Astrocyte (in vitro differentiated cells and primary cell): ENCODE measurements around the gene STKLD1. TPM values are rescaled to one million over a fixed set of nuclear protein-coding genes. Genes with fewer than 3 reads are reported as not detected.

Source experiments
- DNase-seq: peaks from one replicate; pipeline ENCODE4 v3.0.0-alpha.2; 2010; ENCODE audit warnings: low read depth
- FAIRE-seq: peaks from 2 replicates; lab custom pipeline; 2011; peaks lifted over from hg19 to GRCh38; lab: Jason Lieb, UNC
- H2AFZ ChIP-seq: 2 replicates; pipeline ENCODE4 v1.6.0; 2012; ENCODE audit warnings: low read depth, low read length, inconsistent platforms
- H3K27ac ChIP-seq: 2 replicates; pipeline ENCODE4 v1.5.1; 2011; ENCODE audit warnings: low read depth, low read length, inconsistent platforms
- H3K27me3 ChIP-seq: 2 replicates; pipeline ENCODE4 v1.6.0; 2011; ENCODE audit warnings: low read length, inconsistent platforms; ENCODE audit not compliant: insufficient read depth
- H3K36me3 ChIP-seq: 2 replicates; pipeline ENCODE4 v1.5.1; 2011; ENCODE audit warnings: low read length, inconsistent platforms; ENCODE audit not compliant: insufficient read depth
- H3K4me1 ChIP-seq: 2 replicates; pipeline ENCODE4 v1.5.1; 2011; ENCODE audit warnings: low read length, inconsistent platforms; ENCODE audit not compliant: insufficient read depth
- H3K4me2 ChIP-seq: 2 replicates; pipeline ENCODE4 v1.6.0; 2012; ENCODE audit warnings: low read length, inconsistent platforms
- H3K4me3 ChIP-seq: 2 replicates; pipeline ENCODE4 v1.5.1; 2011; ENCODE audit warnings: low read depth, mild to moderate bottlenecking, low read length, inconsistent platforms; ENCODE audit not compliant: insufficient read depth
- H3K79me2 ChIP-seq: 2 replicates; pipeline ENCODE4 v1.6.0; 2012; ENCODE audit warnings: mild to moderate bottlenecking, low read length, inconsistent platforms; ENCODE audit not compliant: insufficient read depth
- H3K9ac ChIP-seq: 2 replicates; pipeline ENCODE4 v1.6.0; 2012; ENCODE audit warnings: mild to moderate bottlenecking, low read length, inconsistent platforms
- H3K9me3 ChIP-seq: 2 replicates; pipeline ENCODE4 v1.5.1; 2012; ENCODE audit warnings: low read depth, mild to moderate bottlenecking, low read length, inconsistent platforms; ENCODE audit not compliant: insufficient read depth
- H4K20me1 ChIP-seq: 2 replicates; pipeline ENCODE4 v1.6.0; 2012; ENCODE audit warnings: low read length, inconsistent platforms; ENCODE audit not compliant: insufficient read depth
- H3K27ac Mint-ChIP-seq: one replicate; pipeline ENCODE4 v1.8.0; 2021; ENCODE audit warnings: mild to moderate bottlenecking, mixed read lengths; ENCODE audit not compliant: unreplicated experiment
- H3K27me3 Mint-ChIP-seq: one replicate; pipeline ENCODE4 v1.8.0; 2021; ENCODE audit warnings: low read depth, mixed read lengths; ENCODE audit not compliant: unreplicated experiment
- H3K36me3 Mint-ChIP-seq: one replicate; pipeline ENCODE4 v1.8.0; 2021; ENCODE audit warnings: low read depth, mixed read lengths; ENCODE audit not compliant: unreplicated experiment
- H3K4me1 Mint-ChIP-seq: one replicate; pipeline ENCODE4 v1.8.0; 2021; ENCODE audit warnings: low read depth, mixed read lengths; ENCODE audit not compliant: unreplicated experiment
- H3K4me3 Mint-ChIP-seq: one replicate; pipeline ENCODE4 v1.8.0; 2021; ENCODE audit warnings: mild to moderate bottlenecking, moderate library complexity, mixed read lengths; ENCODE audit not compliant: unreplicated experiment
- H3K9me3 Mint-ChIP-seq: one replicate; pipeline ENCODE4 v1.8.0; 2021; ENCODE audit warnings: mild to moderate bottlenecking, mixed read lengths; ENCODE audit not compliant: unreplicated experiment
- CTCF ChIP-seq: IDR thresholded peaks from 2 replicates; pipeline ENCODE4 v1.5.1; 2011; ENCODE audit warnings: low read depth, mild to moderate bottlenecking, inconsistent platforms, low read length, moderate library complexity; ENCODE audit not compliant: insufficient read depth
- EZH2 ChIP-seq: IDR thresholded peaks from 2 replicates; pipeline ENCODE4 v1.6.1; 2012; ENCODE audit warnings: mild to moderate bottlenecking, low read length, inconsistent platforms; ENCODE audit not compliant: insufficient read depth
- total RNA-seq: library from RNA; stranded (reverse); gene quantifications from 2 replicates; pipeline ENCODE4 v1.2.1, GENCODE V29; 2021

Gene STKLD1
- total RNA-seq, 1 donor from 2014 or later = 0.82 TPM

- no peaks in the 10 kb centered on the region for H3K4me1 Mint-ChIP-seq
- Histone ChIP-seq H3K4me2 (no peak overlapping the region), H2AFZ (no peak overlapping the region), H3K4me3 (no peak overlapping the region), H3K79me2 (no peaks in the 10 kb centered on the region), H3K36me3 (no peaks in the 10 kb centered on the region), H3K9ac (no peak overlapping the region), H4K20me1 (no peaks in the 10 kb centered on the region), H3K4me1 (no peaks in the 10 kb centered on the region), H3K27me3 (no peaks in the 10 kb centered on the region), H3K27ac (no peak overlapping the region), H3K9me3 (peaks cover 5% of the 10 kb centered on the region)
- FAIRE-seq (no peak), DNase-seq (no peak)
- peaks cover 22% of the 10 kb centered on the region for H3K27me3 Mint-ChIP-seq
- no peak overlapping the region for H3K27ac Mint-ChIP-seq
- no peaks in the 10 kb centered on the region for H3K36me3 Mint-ChIP-seq
- H3K9me3 Mint-ChIP-seq = peaks cover 1% of the 10 kb centered on the region
- TF ChIP-seq EZH2 (no peak), CTCF (no peak)
- H3K4me3 Mint-ChIP-seq = no peak overlapping the region
Observed at GRCh38 chr9:133384736-133385321, 8.7 kb downstream of the STKLD1 start.

- H4K20me1 ChIP-seq = no peaks in the 10 kb centered on the region
- Mint-ChIP-seq H3K9me3 (peaks cover 1% of the 10 kb centered on the region), H3K4me3 (no peak overlapping the region), H3K4me1 (no peaks in the 10 kb centered on the region), H3K27me3 (peaks cover 25% of the 10 kb centered on the region), H3K36me3 (no peaks in the 10 kb centered on the region), H3K27ac (no peak overlapping the region)
- H3K9me3 ChIP-seq = peaks cover 5% of the 10 kb centered on the region
- no peak overlapping the region for H3K27ac ChIP-seq
- no peaks in the 10 kb centered on the region for H3K79me2 ChIP-seq
- TF ChIP-seq EZH2 (no peak), CTCF (no peak)
- no peak overlapping the region for H2AFZ ChIP-seq
- H3K9ac ChIP-seq = no peak overlapping the region
- H3K4me2 ChIP-seq = no peak overlapping the region
- H3K27me3 ChIP-seq = no peaks in the 10 kb centered on the region
- FAIRE-seq = no peak
- no peak overlapping the region for H3K4me3 ChIP-seq
- no peaks in the 10 kb centered on the region for H3K4me1 ChIP-seq
- H3K36me3 ChIP-seq = no peaks in the 10 kb centered on the region
- DNase-seq = no peak
Observed at GRCh38 chr9:133385452-133385851, 9.3 kb downstream of the STKLD1 start.

GRCh38 chr9:133386338-133386737 is 10.2 kb downstream of the STKLD1 start:
- FAIRE-seq = no peak

More at GRCh38 chr9:133386338-133386737, 10.2 kb downstream of the STKLD1 start:
- Histone ChIP-seq H3K4me2 (no peak overlapping the region), H3K4me1 (no peaks in the 10 kb centered on the region), H3K4me3 (no peak overlapping the region), H3K9me3 (peaks cover 5% of the 10 kb centered on the region), H2AFZ (no peak overlapping the region), H3K27ac (no peak overlapping the region), H3K36me3 (no peaks in the 10 kb centered on the region), H4K20me1 (no peaks in the 10 kb centered on the region), H3K9ac (no peak overlapping the region), H3K79me2 (no peaks in the 10 kb centered on the region), H3K27me3 (no peaks in the 10 kb centered on the region)
- H3K27me3 Mint-ChIP-seq = peaks cover 28% of the 10 kb centered on the region
- H3K4me1 Mint-ChIP-seq = no peaks in the 10 kb centered on the region
- no peak for TF ChIP-seq CTCF
- no peak for TF ChIP-seq EZH2
- no peak overlapping the region for H3K4me3 Mint-ChIP-seq
- H3K9me3 Mint-ChIP-seq = peaks cover 1% of the 10 kb centered on the region
- no peak overlapping the region for H3K27ac Mint-ChIP-seq
- DNase-seq = no peak
- H3K36me3 Mint-ChIP-seq = no peaks in the 10 kb centered on the region
